ENCODE data around the gene LINGO1. TPM values are rescaled to one million over a fixed set of nuclear protein-coding genes. Genes with fewer than 3 reads are reported as not detected.

Gene LINGO1
- total RNA-seq, 6 experiments from 2014 or later = 0.09 to 0.11 TPM; not detected in 4

DNA sequence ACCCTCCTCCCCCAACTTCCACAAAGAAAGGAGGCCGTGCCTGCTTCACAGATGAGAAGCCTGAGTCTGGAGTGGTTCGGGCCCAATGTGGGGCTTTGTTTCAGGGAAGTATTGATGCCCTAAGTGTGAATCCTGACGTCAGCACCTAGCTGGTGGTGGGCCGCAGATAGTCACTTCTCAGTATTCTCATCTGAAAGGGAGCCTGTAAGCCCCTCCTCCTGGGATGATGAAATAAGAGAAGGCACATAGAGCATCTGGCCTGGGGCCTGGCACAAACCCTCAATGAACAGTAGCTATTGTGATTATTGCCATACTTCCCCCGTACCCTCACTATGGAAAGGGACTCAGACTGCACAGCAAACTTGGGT lies 24.8 kb downstream of the LINGO1 start:
- H3K27ac Mint-ChIP-seq = no peak overlapping the region
- DNase-seq = no peak
- H3K36me3 Mint-ChIP-seq (ENCODE audit: low read depth) = no peaks in the 10 kb centered on the region
- H3K4me1 Mint-ChIP-seq (ENCODE audit: low read depth) = peaks cover 12% of the 10 kb centered on the region
- no peak overlapping the region for H3K4me3 Mint-ChIP-seq
- peaks cover 7% of the 10 kb centered on the region for H3K27me3 Mint-ChIP-seq (ENCODE audit: insufficient read depth)
- TF ChIP-seq, protein P1, sequence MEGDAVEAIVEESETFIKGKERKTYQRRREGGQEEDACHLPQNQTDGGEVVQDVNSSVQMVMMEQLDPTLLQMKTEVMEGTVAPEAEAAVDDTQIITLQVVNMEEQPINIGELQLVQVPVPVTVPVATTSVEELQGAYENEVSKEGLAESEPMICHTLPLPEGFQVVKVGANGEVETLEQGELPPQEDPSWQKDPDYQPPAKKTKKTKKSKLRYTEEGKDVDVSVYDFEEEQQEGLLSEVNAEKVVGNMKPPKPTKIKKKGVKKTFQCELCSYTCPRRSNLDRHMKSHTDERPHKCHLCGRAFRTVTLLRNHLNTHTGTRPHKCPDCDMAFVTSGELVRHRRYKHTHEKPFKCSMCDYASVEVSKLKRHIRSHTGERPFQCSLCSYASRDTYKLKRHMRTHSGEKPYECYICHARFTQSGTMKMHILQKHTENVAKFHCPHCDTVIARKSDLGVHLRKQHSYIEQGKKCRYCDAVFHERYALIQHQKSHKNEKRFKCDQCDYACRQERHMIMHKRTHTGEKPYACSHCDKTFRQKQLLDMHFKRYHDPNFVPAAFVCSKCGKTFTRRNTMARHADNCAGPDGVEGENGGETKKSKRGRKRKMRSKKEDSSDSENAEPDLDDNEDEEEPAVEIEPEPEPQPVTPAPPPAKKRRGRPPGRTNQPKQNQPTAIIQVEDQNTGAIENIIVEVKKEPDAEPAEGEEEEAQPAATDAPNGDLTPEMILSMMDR (IDR thresholded peaks at IDR 0.05) = no peak
- H3K9me3 Mint-ChIP-seq = no peaks in the 10 kb centered on the region

DNA sequence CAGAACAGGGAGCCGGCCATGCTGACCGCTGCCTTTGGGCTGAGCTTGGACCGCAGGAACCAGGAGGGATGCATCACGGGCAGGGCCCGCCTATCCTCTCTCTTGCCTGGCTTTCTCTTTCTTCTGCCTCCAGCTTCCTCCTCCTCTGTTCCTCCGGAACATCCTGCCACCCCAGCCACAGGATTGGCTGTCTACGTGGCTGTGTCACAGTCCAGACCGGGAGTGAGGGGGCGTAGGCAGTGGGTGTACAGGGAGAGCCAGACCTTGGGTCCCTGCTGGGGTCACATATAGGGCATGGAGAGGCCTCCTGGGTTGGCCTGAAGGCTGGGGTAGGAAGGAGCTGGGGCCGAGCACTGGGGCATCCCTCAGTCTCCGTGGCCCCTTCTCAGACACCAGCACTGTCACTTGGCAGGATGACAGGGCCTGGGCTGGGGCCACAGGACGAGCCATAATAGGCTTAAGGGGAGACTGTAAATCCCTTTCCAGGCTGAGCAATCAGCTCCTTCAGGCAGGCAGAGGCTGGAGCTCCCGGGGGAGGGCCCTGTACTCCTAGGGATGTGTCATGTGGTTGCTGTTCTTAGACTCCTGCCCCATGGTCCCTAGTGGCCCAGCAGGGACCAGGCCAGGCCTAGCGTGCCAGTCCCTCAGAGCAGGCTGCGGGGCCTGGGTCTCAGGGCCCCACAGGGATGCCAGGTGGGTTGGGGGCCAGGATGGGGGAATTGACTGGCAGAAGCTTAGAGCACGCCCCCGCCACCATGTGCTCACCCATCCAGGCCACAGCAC lies 25.4 kb downstream of the LINGO1 start:
- Mint-ChIP-seq H3K36me3 (ENCODE audit: low read depth) (no peaks in the 10 kb centered on the region), H3K4me3 (no peak overlapping the region), H3K9me3 (no peaks in the 10 kb centered on the region), H3K27me3 (ENCODE audit: insufficient read depth) (peaks cover 9% of the 10 kb centered on the region), H3K4me1 (ENCODE audit: low read depth) (peaks cover 18% of the 10 kb centered on the region), H3K27ac (no peak overlapping the region)
- TF ChIP-seq, protein P1 (IDR thresholded peaks at IDR 0.05) = no peak
- DNase-seq = peak; percentile 32

- TF ChIP-seq, protein P1 (IDR thresholded peaks at IDR 0.05) = no peak
- Mint-ChIP-seq H3K27me3 (ENCODE audit: insufficient read depth) (peaks cover 9% of the 10 kb centered on the region), H3K4me3 (no peak overlapping the region), H3K36me3 (ENCODE audit: low read depth) (no peaks in the 10 kb centered on the region), H3K9me3 (no peaks in the 10 kb centered on the region), H3K4me1 (ENCODE audit: low read depth) (peaks cover 21% of the 10 kb centered on the region), H3K27ac (no peak overlapping the region)
- no peak for DNase-seq
Observed at GRCh38 chr15:77606142-77607034, 26.3 kb downstream of the LINGO1 start.

GRCh38 chr15:77605547-77605946 lies 27.2 kb downstream of the LINGO1 start:
- Mint-ChIP-seq H3K27me3 (ENCODE audit: insufficient read depth) (peaks cover 12% of the 10 kb centered on the region), H3K4me3 (no peak overlapping the region), H3K27ac (no peak overlapping the region), H3K36me3 (ENCODE audit: low read depth) (no peaks in the 10 kb centered on the region), H3K4me1 (ENCODE audit: low read depth) (peaks cover 21% of the 10 kb centered on the region), H3K9me3 (no peaks in the 10 kb centered on the region)
- no peak for DNase-seq
- TF ChIP-seq, protein P1 (IDR thresholded peaks at IDR 0.05) = no peak

DNA sequence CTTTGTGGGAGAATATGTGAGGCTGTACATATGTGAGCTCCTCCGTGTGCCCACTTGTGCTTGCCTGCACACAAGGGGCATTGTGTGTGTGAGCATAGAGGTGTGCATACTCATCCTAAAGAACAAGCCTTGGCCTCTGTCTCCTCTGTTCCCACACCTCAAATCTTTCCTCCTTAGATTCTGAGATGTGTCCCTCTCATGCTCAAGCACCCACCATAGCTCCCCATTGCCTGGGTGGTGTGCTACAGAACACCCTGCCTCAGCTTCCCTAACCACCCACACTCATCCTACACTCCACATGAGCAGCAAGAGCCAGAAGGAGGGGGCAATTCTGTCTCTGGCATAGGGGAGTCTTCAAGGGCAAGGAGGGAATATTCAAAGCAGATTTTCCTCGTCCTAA lies 27.7 kb downstream of the LINGO1 start:
- no peak for DNase-seq
- Mint-ChIP-seq H3K27ac (no peak overlapping the region), H3K36me3 (ENCODE audit: low read depth) (no peaks in the 10 kb centered on the region), H3K27me3 (ENCODE audit: insufficient read depth) (peaks cover 12% of the 10 kb centered on the region), H3K4me1 (ENCODE audit: low read depth) (peaks cover 24% of the 10 kb centered on the region), H3K4me3 (no peak overlapping the region), H3K9me3 (no peaks in the 10 kb centered on the region)
- TF ChIP-seq, protein P1 (IDR thresholded peaks at IDR 0.05) = no peak
